GM13977 (cell line): ENCODE data around the gene CHCHD10.

ENCODE experiments used
- DNase-seq: peaks from one replicate; pipeline ENCODE4 v3.0.0; 2012; ENCODE audit warnings: low spot score
- in situ Hi-C: fragments of 300-500 bp; cut with MboI; formaldehyde crosslinking; loops from one replicate; pipeline ENCODE4 v1.12.0; 2022; ENCODE audit warnings: low sequenced_read_pairs, low pct_unique_long_range_greater_than_20kb, mixed read lengths, inconsistent platforms; ENCODE audit not compliant: unreplicated experiment
- TF ChIP-seq, protein P1 (sequence below): IDR thresholded peaks from 2 replicates; pipeline ENCODE4 v1.5.1; 2012; ENCODE audit warnings: mild to moderate bottlenecking, control low read depth; ENCODE audit not compliant: insufficient read depth; ENCODE audit errors: extremely low read depth, missing control alignments

CHCHD10 gene

DNA sequence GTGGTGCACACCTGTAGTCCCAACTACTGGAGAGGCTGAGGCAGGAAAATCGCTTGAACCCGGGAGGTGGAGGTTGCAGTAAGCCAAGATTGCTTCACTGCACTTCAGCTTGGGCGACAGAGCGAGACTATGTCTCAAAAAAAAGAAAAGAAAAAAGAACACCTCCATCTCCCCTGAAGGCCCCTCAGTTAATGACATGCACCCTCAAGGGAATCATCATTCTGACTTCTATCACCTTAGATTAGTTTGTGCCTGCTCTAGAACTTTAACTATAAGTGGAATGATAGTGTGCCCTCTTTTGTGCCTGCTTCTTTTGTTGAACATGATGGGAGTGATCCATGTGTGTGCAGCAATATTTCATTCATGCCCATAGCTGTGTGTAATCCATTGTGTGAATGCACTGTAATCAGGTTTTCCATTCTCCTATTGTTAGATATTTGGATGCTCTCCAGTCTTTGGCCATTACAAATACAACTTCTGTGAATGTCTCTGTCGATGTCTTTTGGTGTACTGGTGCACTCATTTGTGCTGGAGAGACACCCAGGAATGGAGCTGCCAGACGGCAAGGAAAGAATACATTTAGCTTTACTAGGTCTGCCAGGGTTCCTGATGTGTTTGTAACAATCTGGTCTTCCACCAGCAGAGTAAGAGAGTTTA is 12.7 kb downstream of the CHCHD10 start:
- TF ChIP-seq, protein P1, sequence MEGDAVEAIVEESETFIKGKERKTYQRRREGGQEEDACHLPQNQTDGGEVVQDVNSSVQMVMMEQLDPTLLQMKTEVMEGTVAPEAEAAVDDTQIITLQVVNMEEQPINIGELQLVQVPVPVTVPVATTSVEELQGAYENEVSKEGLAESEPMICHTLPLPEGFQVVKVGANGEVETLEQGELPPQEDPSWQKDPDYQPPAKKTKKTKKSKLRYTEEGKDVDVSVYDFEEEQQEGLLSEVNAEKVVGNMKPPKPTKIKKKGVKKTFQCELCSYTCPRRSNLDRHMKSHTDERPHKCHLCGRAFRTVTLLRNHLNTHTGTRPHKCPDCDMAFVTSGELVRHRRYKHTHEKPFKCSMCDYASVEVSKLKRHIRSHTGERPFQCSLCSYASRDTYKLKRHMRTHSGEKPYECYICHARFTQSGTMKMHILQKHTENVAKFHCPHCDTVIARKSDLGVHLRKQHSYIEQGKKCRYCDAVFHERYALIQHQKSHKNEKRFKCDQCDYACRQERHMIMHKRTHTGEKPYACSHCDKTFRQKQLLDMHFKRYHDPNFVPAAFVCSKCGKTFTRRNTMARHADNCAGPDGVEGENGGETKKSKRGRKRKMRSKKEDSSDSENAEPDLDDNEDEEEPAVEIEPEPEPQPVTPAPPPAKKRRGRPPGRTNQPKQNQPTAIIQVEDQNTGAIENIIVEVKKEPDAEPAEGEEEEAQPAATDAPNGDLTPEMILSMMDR: no peak
- no peak for DNase-seq
- in situ Hi-C loops: no loop called here

DNA sequence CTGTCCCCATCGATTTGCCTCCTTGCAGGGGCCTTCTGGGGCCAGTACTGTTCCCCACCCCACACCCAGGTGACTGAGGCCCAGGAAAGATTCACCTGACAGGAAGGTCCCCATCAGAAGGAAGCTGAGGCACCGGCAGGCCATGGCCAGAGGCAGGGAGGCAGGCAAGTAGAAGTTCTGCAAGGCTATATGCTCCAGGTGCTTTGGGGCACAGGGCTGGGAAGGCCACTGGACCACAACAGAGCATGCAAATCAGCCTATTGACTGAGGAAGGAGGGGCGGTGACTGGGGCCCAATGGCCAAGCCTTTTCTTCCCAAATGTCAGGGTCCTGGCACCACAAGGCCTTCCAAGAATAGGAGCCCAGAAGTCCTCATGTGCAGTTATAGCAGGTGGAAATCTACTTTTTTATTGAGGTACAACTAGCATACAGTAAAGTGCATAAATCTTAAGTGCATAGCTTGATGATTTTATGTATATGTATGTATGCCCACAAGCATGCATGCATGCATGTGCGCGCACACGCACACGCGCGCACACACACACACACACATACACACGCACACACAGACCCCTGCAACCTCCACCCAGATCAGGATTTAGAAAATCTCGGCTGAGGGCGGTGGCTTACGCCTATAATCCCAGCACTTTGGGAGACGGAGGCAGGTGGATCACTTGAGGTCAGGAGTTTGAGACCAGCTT is 13.4 kb downstream of the CHCHD10 start, which contains the start of gene VPREB3:
VPREB3 (minus strand) TSS at position 206 of the 700 bp plus-strand sequence; CDS start at position 144, 62 bp downstream.
- TF ChIP-seq, protein P1: no peak
- in situ Hi-C loops: no loop called here
- peak; percentile 34 for DNase-seq

- TF ChIP-seq, protein P1: no peak
- in situ Hi-C loops: no loop called here
- DNase-seq: no peak
These were observed 14.4 kb downstream of the CHCHD10 start for GRCh38 chr22:23753385-23753784.

- TF ChIP-seq, protein P1: no peak
- in situ Hi-C loops: no loop called here
- peak; percentile 62 for DNase-seq
These were observed 15.0 kb downstream of the CHCHD10 start for GRCh38 chr22:23752750-23753149.

- DNase-seq: peak; percentile 69
- in situ Hi-C loops: no loop called here
- TF ChIP-seq, protein P1: no peak
These were observed 15.6 kb downstream of the CHCHD10 start for GRCh38 chr22:23752090-23752691.

DNA sequence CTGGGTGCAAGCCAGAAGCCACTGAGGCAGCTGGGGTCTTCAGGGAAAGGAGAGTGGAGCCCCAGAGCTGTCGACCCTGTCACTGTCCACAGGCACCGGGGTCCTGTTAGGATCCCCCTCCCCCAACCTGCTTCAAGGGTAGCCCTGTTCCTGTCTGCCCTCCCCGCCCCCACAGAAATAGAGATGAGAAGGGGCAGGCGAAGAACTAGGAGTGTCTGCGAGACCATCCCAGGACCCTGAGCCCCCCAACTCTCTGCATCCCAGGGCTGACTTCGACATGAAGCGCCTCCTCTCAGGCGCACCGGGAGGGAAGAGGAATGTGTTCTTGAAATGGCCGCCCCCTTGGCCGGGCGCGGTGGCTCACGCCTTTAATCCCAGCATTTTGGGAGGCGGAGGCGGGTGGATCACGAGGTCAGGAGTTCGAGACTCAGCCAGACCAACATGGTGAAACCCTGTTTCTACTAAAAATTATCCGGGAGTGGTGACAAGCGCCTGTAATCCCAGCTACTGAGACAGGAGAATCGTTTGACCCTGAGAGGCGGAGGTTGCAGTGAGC is 16.3 kb downstream of the CHCHD10 start:
- TF ChIP-seq, protein P1: no peak
- in situ Hi-C loops: no loop called here
- no peak for DNase-seq
